Measurements from ENCODE around the gene LSM5.
A peak's percentile ranks its signal among the peaks of the same experiment; 100 is the strongest.

The LSM5 gene

GRCh38 chr7:32490127-32490796, at the start of gene LSM5:
Gene LSM5 (minus strand): TSS chr7:32490380. CDS start chr7:32490365, 15 bp downstream.
- peak; percentile 87 for DNase-seq

- no peak for DNase-seq
Measured at GRCh38 chr7:32539366-32539765, 49.2 kb upstream of the LSM5 start.

GRCh38 chr7:32537760-32538159, 47.6 kb upstream of the LSM5 start:
- DNase-seq = no peak

- DNase-seq = no peak
Measured at GRCh38 chr7:32536585-32536984, 46.4 kb upstream of the LSM5 start.

- no peak for DNase-seq
Measured at GRCh38 chr7:32536016-32536415, 45.8 kb upstream of the LSM5 start.

GRCh38 chr7:32535162-32535702, 45.1 kb upstream of the LSM5 start:
- no peak for DNase-seq

- no peak for DNase-seq
Measured at GRCh38 chr7:32533276-32534029, 43.3 kb upstream of the LSM5 start.

- DNase-seq = peak; percentile 51
Measured at GRCh38 chr7:32532716-32533115, 42.5 kb upstream of the LSM5 start.

GRCh38 chr7:32532086-32532485, 41.9 kb upstream of the LSM5 start:
- DNase-seq = no peak

- DNase-seq = no peak
Measured at GRCh38 chr7:32531402-32531801, 41.2 kb upstream of the LSM5 start.

- DNase-seq = no peak
Measured at GRCh38 chr7:32525839-32526238, 35.7 kb upstream of the LSM5 start.

- no peak for DNase-seq
Measured at GRCh38 chr7:32524631-32525030, 34.5 kb upstream of the LSM5 start.

GRCh38 chr7:32522746-32523530, 32.8 kb upstream of the LSM5 start:
- DNase-seq = no peak

GRCh38 chr7:32519763-32520162, 29.6 kb upstream of the LSM5 start:
- DNase-seq = no peak

- no peak for DNase-seq
Measured at GRCh38 chr7:32518534-32519140, 28.5 kb upstream of the LSM5 start.

- no peak for DNase-seq
Measured at GRCh38 chr7:32516551-32517100, 26.4 kb upstream of the LSM5 start.

- no peak for DNase-seq
Measured at GRCh38 chr7:32515890-32516550, 25.8 kb upstream of the LSM5 start.

- no peak for DNase-seq
Measured at GRCh38 chr7:32513210-32513609, 23.0 kb upstream of the LSM5 start.

- DNase-seq = no peak
Measured at GRCh38 chr7:32511791-32512190, 21.6 kb upstream of the LSM5 start.

- no peak for DNase-seq
Measured at GRCh38 chr7:32507414-32507813, 17.2 kb upstream of the LSM5 start.

- DNase-seq = no peak
Measured at GRCh38 chr7:32506266-32507054, 16.3 kb upstream of the LSM5 start.
